HT-29 (cell line): ENCODE data around the gene CCT2. TPM values are rescaled to one million over a fixed set of nuclear protein-coding genes. Genes with fewer than 3 reads are reported as not detected.

ENCODE experiments used
- DNase-seq: peaks from one replicate; pipeline ENCODE4 v3.0.0-alpha.2; 2015; ENCODE audit warnings: low spot score
- small RNA-seq: library from RNA; depleted of rRNA; stranded (forward); fragments of <200 nt; gene quantifications from one replicate; pipeline ENCODE3, GENCODE V24; 2014
- total RNA-seq: library from RNA; depleted of rRNA; stranded (reverse); fragments of >200 nt; shearing (Covaris generic); gene quantifications from 2 replicates; pipeline ENCODE4 v1.2.3, GENCODE V29; 2014; rRNA removed

CCT2 gene
- total RNA-seq, 1 experiment from 2014 or later = 208 TPM

GRCh38 chr12:69641546-69641945 is 56.3 kb downstream of the CCT2 start:
- no peak for DNase-seq

- no peak for DNase-seq
Measured at GRCh38 chr12:69642531-69642930, 57.3 kb downstream of the CCT2 start.

- DNase-seq = no peak
Measured at GRCh38 chr12:69644511-69644910, 59.3 kb downstream of the CCT2 start.

GRCh38 chr12:69645031-69645430 is 59.8 kb downstream of the CCT2 start:
- no peak for DNase-seq

GRCh38 chr12:69647178-69647577 is 61.9 kb downstream of the CCT2 start:
- DNase-seq = no peak

GRCh38 chr12:69648476-69648875 is 63.2 kb downstream of the CCT2 start:
- no peak for DNase-seq

GRCh38 chr12:69649529-69649928 is 64.3 kb downstream of the CCT2 start:
- DNase-seq = no peak

Small RNA genes lying within 50 kb of the gene (small RNA-seq; reads per million reads assigned to genes)
- gene MIR3913-1 = 0.29 reads per million

Other genes starting within 250 kb of the CCT2 start
- 1,236 and 1,299 TPM in 2 replicates for gene LYZ, start 237.1 kb upstream of the CCT2 start, total RNA-seq
- gene YEATS4, start 225.7 kb upstream of the CCT2 start, total RNA-seq = 34.1 and 40.0 TPM in 2 replicates
- 8.0 and 11.5 TPM in 2 replicates for gene FRS2, start 115.1 kb upstream of the CCT2 start, total RNA-seq
- gene LRRC10, start 25.4 kb downstream of the CCT2 start, total RNA-seq = not detected in 2 replicates
- gene BEST3, start 113.8 kb downstream of the CCT2 start, total RNA-seq = not detected in 2 replicates
- 31.4 and 42.0 TPM in 2 replicates for gene RAB3IP, start 153.4 kb downstream of the CCT2 start, total RNA-seq
- 13.2 and 14.8 TPM in 2 replicates for gene MYRFL, start 239.8 kb downstream of the CCT2 start, total RNA-seq